NCI-H1694 treated with DMSO at 0.1 percent for 48 hours (cell line): ENCODE data around the gene NOTO.

Source experiments
- DNase-seq: peaks from one replicate; lab custom pipeline; 2025; lab: John Stamatoyannopoulos, UW

The NOTO gene

DNA sequence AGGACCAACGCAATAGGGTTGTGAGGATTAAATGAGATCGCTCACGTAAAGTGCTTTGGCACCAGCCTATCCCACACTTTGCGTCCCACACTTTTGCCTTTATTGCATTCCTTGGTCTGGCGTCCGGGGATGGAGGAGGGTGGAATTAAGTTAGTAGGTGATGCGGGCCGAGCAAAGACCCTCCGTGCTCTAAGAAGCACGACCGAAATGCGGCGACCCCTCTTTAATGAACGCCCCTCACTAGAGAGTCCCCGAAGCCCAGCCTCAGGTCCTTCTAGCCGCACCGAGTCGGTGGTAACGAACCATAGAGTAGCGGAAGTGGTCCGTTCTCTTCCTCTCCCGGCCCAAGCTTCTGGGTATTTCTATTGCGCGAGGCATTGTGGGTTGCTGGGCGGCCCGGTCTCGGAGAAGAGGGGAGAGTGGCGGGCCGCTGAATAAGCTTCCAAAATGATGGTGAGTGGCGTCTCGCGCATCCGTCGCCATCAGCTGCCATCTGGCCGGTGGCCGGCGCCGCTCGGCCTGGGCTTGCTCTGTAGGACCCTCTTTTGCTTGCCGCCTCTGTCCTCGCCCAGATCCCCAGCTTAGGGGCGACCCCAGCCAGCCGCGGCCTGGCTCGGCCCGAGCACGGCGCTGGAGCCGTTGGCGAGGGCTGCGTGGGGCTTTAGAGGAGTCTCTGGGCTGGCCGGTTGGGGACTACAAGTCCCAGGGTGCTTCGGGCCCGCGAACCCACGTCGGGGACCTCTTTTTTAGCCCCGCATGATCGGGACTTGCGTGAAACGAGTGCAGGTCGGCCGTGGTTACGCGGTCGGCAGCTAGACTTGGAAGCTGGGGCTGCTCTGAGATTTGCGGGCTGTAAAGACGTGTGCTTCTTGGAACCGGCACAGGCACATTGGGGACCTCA lies 31.8 kb downstream of the NOTO start, which contains the start of gene CCT7:
CCT7 (plus strand) TSS at position 377 of the 901 bp plus-strand sequence; CDS start at position 448, 71 bp downstream.
- DNase-seq, result peak; percentile 97

DNA sequence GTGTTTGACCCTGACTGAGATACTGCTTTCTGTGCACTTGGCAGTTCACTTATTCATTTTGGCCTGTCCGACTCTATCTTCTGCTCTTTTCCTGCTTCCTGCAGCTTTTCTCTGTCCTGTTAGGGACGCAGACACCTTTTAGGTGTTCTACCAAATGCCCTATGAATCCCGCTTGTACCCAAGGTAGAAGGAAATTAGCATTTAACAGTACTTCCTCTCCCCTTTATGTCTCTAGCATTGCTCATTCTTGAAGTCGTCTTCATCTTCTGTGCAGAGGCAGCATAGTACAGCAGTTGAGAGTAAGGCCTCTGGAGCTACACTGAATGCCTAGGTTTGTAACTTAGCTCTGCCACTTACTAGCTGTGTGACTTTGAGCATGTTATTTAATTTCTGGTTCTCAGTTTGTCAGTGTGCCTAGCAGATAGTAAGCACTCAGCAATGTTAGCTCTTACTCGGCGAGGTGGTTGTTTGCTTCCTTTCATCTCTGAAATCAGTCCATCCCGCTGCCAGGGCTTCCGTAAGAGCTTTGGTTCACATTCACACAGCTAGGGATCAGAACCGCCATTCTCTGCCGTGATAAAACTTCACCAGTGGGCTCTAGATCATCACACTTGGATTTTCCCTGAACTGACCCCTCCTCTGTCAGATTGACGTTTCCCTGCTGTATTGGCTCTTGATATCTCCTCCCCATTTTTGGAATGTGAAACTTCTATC lies 33.1 kb downstream of the NOTO start:
- no peak for DNase-seq

DNA sequence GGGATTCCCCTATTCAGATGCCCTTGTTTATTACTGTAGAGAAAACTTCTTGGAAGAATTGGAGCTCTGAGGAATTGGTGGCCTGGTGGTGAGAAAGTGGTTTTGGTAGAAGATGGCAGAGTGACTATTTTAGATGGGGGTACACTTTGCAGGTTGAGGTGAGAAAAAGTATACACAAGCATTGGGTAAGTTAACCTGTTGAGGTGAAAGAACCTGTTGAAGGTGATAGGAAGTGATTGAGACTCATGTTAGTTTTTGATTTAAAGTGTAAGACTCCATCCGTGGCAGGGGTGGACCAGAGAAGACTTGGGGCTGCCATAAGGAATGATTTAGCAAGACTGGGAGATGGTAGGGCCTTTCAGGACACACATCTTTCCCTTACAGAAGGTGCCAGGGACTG lies 34.8 kb downstream of the NOTO start:
- DNase-seq, result no peak

DNA sequence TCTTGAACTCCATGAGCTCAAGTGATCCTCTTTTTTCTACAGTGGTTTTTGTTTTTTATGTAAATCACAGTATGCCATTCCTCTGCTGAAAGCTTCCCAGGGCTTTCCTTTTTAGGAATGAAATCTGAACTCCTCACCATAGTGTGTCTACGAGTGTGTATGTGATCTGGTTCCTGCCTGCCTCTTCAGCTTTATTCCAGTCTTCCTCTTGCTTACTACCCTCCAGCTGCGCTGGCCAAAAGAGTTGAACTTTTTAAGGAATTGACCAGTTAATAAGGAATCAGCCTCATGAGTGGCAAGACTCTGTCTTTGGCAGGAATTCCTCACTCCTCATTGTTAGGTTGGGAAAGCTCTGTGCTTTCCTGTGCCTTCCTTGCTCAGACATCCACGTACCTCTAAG lies 35.8 kb downstream of the NOTO start:
- no peak for DNase-seq

GRCh38 chr2:73238976-73239375 lies 36.6 kb downstream of the NOTO start:
- no peak for DNase-seq

GRCh38 chr2:73239776-73240175 lies 37.4 kb downstream of the NOTO start:
- no peak for DNase-seq

DNA sequence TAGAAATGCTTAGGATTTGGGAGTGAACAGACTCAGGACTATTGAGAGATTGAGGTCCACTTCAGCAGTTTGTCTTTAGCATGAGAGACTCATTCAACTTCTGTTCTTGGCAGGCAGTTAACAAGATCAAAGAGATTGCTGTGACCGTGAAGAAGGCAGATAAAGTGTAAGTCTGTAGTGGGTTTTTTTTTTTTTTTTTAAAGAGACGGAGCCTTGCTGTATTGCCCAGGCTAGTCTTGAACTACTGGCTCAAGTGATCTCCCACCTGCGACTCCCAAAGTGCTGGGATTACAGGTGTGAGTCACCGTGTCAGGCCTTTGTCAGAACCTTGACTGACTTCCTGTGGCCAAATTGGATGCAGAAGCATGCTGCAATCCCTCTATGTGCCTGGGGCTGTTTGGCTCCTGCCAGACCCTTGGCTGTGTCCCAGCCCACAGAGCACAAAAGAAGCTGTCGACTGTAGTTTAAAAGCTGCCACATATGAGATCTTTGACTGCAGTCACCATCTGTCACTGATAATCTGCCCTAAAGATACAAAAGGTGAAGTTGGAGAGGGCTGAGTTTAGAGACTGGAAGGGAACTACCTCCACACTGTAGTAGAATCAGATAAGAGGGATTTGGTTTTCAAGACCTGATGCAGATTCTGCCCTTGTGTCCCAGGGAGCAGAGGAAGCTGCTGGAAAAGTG lies 41.7 kb downstream of the NOTO start:
- DNase-seq, result peak; percentile 59

- no peak for DNase-seq
Observed at GRCh38 chr2:73244580-73244979, 42.2 kb downstream of the NOTO start.

GRCh38 chr2:73246850-73247249 lies 44.5 kb downstream of the NOTO start:
- no peak for DNase-seq

DNA sequence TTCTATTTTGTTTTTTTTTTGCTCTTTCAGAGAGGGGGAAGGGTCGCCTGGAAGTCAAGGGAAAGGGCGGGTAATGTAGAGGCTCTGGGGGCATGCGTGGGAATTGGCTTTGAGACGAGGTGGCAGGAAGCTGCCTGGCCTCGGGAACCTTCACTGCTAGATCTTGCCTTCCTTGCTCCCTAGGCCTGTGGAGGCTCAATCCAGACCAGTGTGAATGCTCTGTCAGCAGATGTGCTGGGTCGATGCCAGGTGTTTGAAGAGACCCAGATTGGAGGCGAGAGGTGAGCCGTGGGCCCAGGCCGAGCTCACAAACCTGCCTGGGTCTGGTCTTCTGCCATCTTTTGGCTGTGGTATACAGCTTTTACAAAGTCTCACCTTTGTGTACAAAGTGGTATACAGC lies 47.3 kb downstream of the NOTO start:
- no peak for DNase-seq

DNA sequence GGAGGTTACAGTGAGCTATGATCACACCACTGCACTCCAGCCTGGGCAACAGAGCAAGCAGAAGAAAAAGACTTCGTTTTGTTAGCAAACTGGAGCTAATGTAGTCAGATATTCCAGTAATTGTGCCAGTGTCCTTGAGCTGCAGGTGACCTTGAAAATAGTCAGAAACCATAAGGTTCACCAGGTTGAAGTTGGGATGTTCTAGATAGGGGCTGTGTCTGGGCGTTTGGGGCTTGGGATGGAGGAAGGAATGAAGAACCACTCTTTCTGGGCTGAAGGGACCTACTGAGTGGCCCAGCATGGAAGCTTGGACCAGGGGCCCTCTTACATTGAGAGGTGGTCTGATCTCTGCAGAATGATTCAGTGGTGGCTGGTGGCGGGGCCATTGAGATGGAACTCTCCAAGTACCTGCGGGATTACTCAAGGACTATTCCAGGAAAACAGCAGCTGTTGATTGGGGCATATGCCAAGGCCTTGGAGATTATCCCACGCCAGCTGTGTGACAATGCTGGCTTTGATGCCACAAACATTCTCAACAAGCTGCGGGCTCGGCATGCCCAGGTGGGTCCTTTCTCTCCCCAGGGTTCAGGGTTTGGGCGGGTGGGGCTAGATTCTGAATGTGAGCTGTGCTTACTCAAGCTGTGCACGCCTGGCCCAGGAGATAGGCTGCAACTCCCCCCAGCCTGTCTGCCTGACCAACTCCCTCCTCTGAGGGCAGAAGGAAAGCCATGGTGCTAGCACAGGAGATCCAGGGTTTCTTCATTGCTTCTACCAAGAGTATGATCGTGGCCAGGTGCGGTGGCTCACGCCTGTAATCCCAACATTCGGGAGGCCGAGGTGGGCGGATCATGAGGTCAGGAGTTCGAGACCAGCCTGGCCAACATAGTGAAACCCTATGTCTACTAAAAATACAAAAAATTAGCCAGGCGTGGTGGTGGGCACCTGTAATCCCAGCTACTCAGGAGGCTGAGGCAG lies 48.8 kb downstream of the NOTO start:
- DNase-seq, result no peak

DNA sequence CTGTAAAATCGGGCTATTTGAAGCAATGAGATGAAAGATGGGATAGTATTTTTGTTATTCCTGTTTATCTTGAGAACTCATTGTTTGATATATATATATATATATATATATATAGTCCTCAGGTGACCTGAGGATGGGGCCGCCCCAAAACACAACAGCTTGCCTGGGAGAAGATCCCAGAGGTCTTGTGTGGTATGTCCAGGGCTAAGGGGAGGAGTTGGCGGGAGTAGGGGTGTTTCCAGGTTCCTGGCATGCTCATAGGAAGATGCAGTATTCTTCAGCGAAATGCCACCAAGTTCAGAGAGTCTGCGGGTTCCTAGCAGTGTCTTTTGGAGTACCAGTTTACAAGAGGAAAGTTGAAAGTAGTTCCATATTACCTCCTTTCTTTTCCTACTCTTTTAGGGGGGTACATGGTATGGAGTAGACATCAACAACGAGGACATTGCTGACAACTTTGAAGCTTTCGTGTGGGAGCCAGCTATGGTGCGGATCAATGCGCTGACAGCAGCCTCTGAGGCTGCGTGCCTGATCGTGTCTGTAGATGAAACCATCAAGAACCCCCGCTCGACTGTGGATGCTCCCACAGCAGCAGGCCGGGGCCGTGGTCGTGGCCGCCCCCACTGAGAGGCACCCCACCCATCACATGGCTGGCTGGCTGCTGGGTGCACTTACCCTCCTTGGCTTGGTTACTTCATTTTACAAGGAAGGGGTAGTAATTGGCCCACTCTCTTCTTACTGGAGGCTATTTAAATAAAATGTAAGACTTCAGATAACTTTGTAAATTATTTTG lies 50.1 kb downstream of the NOTO start:
- DNase-seq, result no peak

GRCh38 chr2:73253400-73253799 lies 51.0 kb downstream of the NOTO start:
- DNase-seq, result no peak

DNA sequence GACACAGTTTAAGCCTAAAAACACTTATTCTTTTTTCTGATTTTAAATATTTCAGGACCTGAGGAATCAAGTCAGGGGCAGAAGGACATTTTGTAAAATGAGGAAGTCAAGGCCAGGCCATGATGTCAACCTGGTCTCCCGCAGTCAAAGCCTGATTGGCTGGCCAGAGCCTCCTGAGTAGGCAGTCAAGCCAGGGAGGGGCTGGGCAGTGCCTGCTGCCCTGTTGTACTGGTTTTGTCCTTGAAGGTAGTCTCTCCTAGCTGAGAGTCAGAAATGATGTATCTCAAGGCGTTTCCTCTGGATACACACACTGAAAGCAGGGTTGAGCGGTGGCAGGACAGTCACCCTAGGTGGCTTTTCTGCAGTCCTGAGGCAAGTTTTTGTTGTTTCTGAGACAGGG lies 51.5 kb downstream of the NOTO start:
- no peak for DNase-seq

DNA sequence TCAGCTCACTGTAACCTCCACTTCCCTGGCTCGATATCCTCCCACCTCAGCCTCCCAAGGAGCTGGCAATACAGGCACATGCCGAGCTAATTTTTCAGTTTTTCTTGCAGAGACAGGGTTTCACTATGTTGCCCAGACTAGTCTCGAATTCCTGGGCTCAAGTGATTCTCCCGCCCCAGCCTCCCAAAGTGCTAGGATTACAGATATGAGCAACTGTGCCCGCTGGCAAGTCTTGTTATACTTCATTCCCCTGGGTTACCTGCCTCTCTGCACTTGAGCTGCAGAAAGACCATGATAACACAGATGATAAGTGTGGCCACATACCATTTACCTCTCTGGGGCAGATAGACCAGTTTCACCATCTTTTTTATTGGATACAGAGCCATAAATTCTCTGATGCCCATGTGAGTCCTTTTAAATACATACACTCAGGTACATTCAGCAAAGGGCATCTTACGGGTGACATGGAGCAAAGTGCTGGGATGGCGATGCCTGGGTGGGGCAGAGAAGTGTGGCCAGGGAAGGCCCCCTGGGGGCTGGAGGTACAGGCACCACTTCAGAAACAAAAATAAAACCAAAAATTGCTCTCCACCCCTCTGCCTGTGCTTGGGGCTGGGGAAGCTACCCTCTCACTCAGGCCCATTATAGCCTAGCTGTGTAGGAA lies 52.1 kb downstream of the NOTO start:
- DNase-seq, result no peak

DNA sequence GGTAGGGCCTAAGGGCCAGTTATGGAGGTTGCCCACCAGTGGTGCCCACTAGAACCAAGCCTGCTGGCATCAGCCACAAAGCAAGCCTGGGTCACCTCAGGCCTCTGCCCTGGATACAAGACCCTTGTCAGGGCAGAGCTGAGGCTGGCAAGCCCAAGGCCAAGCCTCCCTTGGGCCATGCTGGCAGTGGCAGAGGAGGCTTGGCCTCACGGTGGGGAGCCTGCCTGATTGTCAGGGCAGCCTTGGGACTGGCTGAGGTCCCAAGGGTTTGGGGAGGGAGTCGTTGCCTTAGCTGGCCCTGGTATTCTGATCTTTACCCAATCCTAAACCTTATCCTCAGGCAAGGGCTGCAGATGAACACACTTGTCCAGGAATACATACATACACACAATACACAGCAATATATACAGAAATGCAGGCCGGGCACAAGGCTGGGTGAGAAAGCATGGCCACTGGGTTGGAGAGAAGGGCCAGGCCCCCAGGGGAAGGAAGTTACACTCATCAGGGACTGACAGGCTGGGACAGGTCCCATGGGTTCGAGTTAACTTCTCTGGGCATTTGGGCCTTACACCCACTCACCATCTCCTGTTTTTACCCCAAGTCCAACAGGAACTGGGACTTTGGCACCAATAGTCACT lies 52.8 kb downstream of the NOTO start:
- DNase-seq, result no peak

GRCh38 chr2:73255907-73256617 lies 53.7 kb downstream of the NOTO start:
- DNase-seq, result no peak

DNA sequence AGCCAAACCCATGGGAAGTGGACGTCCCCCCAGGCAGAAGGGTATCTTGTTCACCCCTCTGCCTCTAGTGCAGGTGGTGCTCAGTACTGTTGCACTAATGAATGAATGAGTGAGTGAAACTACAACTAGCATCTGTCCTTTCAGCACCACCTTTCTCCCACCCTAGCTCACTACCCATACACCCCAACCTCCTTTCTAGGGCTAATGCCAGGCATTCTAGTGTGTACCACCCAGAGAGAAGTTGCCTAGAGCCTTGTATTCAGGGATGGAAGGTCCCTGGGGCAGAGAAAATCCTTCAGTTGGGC lies 54.2 kb downstream of the NOTO start:
- no peak for DNase-seq

GRCh38 chr2:73257021-73257420 lies 54.6 kb downstream of the NOTO start:
- DNase-seq, result no peak
